WERI-Rb-1 (cell line): Measurements from ENCODE around the gene PUS7.

ENCODE experiments used
- DNase-seq: peaks from one replicate; pipeline ENCODE4 v3.0.0-alpha.2; 2020
- H3K27ac ChIP-seq: fragments of 250-450 bp; sonication (Bioruptor Pico); 2 replicates; pipeline ENCODE4 v1.5.1; 2020; ENCODE audit warnings: mild to moderate bottlenecking, moderate library complexity
- H3K27me3 ChIP-seq: fragments of 250-450 bp; sonication (Bioruptor Pico); 2 replicates; pipeline ENCODE4 v1.5.1; 2021; ENCODE audit warnings: mild to moderate bottlenecking, low read depth, moderate library complexity; ENCODE audit not compliant: insufficient read depth, severe bottlenecking
- H3K36me3 ChIP-seq: fragments of 250-450 bp; sonication (Bioruptor Pico); 2 replicates; pipeline ENCODE4 v1.5.1; 2020; ENCODE audit warnings: mild to moderate bottlenecking, moderate library complexity
- H3K4me3 ChIP-seq: 2 replicates; pipeline ENCODE4 v1.5.1; 2011; ENCODE audit warnings: low read depth, mild to moderate bottlenecking, control low read depth, low read length
- H3K9me3 ChIP-seq: fragments of 250-450 bp; sonication (Bioruptor Pico); 2 replicates; pipeline ENCODE4 v1.5.1; 2021; ENCODE audit warnings: mild to moderate bottlenecking, moderate library complexity; ENCODE audit not compliant: severe bottlenecking
- TF ChIP-seq, protein P1 (sequence below): IDR thresholded peaks from 2 replicates; pipeline ENCODE4 v1.5.1; 2011; ENCODE audit warnings: low read depth, mild to moderate bottlenecking, control low read depth, inconsistent platforms, low read length

The PUS7 gene

DNA sequence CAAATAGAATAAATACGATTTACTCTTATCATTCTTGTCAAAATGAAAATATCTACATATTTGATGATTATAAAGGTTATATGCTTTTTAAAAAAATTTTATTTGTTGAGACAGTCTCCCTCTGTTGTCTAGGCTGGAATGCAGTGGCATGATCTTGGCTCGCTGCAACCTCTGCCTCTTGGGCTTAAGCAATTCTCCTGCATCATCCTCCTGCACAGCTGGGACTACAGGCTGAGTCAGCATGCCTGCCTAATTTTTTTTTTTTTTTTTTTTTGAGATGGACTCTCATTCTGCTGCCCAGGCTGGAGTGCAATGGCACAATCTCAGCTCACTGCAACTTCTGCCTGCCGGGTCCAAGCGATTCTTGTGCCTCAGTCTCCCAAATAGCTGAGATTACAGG is 48.9 kb downstream of the PUS7 start:
- no peaks in the 10 kb centered on the region for H3K9me3 ChIP-seq
- DNase-seq: no peak
- H3K27ac ChIP-seq: no peak overlapping the region
- H3K27me3 ChIP-seq: no peaks in the 10 kb centered on the region
- no peak overlapping the region for H3K4me3 ChIP-seq
- TF ChIP-seq, protein P1, sequence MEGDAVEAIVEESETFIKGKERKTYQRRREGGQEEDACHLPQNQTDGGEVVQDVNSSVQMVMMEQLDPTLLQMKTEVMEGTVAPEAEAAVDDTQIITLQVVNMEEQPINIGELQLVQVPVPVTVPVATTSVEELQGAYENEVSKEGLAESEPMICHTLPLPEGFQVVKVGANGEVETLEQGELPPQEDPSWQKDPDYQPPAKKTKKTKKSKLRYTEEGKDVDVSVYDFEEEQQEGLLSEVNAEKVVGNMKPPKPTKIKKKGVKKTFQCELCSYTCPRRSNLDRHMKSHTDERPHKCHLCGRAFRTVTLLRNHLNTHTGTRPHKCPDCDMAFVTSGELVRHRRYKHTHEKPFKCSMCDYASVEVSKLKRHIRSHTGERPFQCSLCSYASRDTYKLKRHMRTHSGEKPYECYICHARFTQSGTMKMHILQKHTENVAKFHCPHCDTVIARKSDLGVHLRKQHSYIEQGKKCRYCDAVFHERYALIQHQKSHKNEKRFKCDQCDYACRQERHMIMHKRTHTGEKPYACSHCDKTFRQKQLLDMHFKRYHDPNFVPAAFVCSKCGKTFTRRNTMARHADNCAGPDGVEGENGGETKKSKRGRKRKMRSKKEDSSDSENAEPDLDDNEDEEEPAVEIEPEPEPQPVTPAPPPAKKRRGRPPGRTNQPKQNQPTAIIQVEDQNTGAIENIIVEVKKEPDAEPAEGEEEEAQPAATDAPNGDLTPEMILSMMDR: no peak
- H3K36me3 ChIP-seq: peaks cover 22% of the 10 kb centered on the region

DNA sequence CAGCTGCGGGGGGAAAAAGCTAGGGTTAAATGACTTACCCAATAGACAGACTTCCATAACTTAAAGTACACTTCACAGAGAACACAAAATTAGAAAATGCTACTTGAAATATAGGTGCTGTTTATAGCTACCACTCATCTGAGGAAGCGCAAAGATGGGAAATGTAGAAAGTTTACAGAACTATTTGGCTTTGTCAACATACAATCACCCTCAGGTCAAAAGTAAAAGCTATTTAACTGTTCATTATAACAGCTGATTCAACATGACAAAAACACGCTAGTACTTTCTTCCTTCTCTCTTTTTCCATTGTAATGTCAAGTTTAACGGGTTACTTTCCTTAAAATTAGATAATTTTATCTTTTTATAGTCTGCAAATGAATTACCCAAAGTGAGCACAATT is 51.2 kb downstream of the PUS7 start:
- Histone ChIP-seq H3K9me3 (no peaks in the 10 kb centered on the region), H3K27ac (no peak overlapping the region)
- TF ChIP-seq, protein P1: no peak

DNA sequence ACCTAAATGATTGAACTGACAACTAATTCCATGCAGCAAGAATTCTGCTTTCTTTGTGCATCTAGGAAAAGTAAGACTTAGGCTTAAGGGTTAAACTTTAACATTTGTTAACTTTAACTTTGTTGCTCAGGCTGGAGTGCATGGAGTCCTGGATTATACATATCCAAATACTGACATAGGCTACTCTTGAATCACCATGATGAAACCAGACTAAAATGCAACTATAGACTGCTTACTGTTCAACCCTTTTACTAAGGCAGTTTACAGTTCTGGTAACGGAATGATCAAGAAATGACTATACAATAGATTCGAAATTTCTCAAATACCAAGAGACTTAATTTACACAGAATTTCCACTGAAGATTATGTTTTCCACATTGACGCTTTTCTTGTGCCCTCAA is 52.0 kb downstream of the PUS7 start:
- Histone ChIP-seq H3K27ac (no peak overlapping the region), H3K9me3 (no peaks in the 10 kb centered on the region), H3K4me3 (no peak overlapping the region), H3K27me3 (no peaks in the 10 kb centered on the region), H3K36me3 (peaks cover 22% of the 10 kb centered on the region)
- DNase-seq: no peak
- TF ChIP-seq, protein P1: no peak

More for the DNA sequence above, 51.2 kb downstream of the PUS7 start:
- H3K36me3 ChIP-seq: peaks cover 22% of the 10 kb centered on the region
- no peak overlapping the region for H3K4me3 ChIP-seq
- no peaks in the 10 kb centered on the region for H3K27me3 ChIP-seq
- DNase-seq: no peak

DNA sequence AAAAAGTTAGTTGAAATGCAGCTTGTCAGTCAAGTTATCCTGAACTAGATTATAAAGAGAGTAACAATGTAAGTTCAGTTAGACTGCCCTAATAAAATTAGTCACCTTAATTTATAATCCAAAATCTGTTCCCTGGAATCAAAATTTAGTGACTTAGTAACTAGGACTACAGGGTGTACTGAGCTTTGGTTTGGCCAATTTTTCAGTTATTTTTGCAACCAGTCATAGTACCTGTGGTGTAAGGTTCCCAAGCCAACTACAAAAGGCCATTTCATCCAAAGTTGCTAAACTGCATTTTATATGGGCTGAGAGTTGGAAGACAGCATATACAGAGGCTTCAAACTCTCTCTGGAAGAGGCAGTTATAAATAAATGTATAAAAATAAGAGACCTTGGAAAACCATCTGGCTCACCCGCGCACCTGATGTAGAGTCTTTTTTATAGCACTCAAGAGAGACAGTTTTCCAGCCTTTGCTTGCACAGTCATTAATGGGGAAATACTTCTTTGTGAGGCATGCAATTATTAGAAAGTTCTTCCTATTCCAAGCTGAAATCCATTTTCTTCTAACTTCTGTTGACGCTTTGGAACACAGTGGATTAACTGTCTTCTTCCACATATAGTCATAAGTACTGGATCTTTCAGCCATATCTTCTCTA is 59.2 kb downstream of the PUS7 start:
- H3K4me3 ChIP-seq: no peak overlapping the region
- no peak overlapping the region for H3K27ac ChIP-seq
- DNase-seq: no peak

DNA sequence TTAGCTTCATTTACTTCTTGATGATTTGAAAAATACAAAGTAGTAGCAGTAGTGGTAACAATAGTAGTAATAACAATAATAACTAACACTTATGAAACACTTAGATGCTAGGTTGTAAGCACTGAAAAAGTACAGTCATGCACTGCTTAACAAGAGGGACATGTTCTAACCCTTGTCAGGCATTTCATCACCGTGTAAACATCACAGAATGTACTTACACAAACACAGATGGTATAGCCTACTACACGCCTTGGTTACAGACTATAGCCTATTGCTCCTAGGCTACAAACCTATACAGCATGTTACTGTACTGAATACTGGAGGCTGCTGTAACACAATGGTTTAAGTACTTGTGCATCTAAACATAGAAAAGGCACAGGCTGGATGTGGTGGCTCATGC is 60.6 kb downstream of the PUS7 start:
- no peak for DNase-seq
- TF ChIP-seq, protein P1: no peak
- Histone ChIP-seq H3K27ac (no peak overlapping the region), H3K27me3 (no peaks in the 10 kb centered on the region), H3K9me3 (no peaks in the 10 kb centered on the region), H3K36me3 (peaks cover 45% of the 10 kb centered on the region), H3K4me3 (no peak overlapping the region)

More for the DNA sequence above, 59.2 kb downstream of the PUS7 start:
- Histone ChIP-seq H3K27me3 (no peaks in the 10 kb centered on the region), H3K9me3 (no peaks in the 10 kb centered on the region), H3K36me3 (peaks cover 37% of the 10 kb centered on the region)
- TF ChIP-seq, protein P1: no peak
